Dermis lymphatic vessel endothelial cell (primary cell): Measurements from ENCODE around the gene AATF. TPM values are rescaled to one million over a fixed set of nuclear protein-coding genes. Genes with fewer than 3 reads are reported as not detected.

ENCODE experiments used
- total RNA-seq: library from RNA; depleted of rRNA; stranded (reverse); fragments of >200 nt; gene quantifications from 2 replicates; pipeline ENCODE4 v1.2.1, GENCODE V29; 2014

AATF gene, protein sequence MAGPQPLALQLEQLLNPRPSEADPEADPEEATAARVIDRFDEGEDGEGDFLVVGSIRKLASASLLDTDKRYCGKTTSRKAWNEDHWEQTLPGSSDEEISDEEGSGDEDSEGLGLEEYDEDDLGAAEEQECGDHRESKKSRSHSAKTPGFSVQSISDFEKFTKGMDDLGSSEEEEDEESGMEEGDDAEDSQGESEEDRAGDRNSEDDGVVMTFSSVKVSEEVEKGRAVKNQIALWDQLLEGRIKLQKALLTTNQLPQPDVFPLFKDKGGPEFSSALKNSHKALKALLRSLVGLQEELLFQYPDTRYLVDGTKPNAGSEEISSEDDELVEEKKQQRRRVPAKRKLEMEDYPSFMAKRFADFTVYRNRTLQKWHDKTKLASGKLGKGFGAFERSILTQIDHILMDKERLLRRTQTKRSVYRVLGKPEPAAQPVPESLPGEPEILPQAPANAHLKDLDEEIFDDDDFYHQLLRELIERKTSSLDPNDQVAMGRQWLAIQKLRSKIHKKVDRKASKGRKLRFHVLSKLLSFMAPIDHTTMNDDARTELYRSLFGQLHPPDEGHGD
- 19.3 and 24.4 TPM in 2 replicates for total RNA-seq

DNA sequence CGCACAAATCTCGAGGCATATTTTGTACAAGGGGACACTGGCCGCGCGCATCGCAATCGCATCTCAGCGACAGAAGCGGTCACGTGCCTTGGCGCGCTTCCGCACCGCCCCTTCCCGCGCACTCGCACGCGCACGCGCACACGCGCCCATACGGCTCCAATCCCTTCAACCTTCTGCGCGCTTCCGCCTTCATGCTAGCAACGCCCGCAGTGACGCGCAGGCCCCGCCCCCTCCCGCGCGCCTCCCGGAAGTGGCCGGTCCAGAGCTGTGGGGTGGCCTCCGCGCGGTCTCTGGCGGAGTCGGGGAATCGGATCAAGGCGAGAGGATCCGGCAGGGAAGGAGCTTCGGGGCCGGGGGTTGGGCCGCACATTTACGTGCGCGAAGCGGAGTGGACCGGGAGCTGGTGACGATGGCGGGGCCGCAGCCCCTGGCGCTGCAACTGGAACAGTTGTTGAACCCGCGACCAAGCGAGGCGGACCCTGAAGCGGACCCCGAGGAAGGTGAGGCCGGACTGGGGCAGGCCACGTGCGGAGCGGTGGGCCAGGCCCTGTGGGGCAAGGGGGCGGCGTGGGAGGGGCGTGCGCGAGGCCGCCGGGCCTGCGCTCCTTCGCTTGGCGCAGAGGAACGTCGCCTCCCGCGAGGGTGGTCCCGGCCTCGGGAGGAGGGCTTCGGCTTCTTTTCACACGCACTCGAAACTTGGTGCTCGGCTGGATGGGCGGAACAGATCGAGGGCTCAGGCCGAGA is at the start of gene AATF:
AATF (plus strand) TSS at position 238 of the 744 bp plus-strand sequence; CDS start at position 410, 172 bp downstream.

GRCh38 chr17:36937001-36937958 is 11.5 kb upstream of the AATF start, which contains the start of gene LHX1:
Gene LHX1 (plus strand): TSS chr17:36937475. CDS start chr17:36938198, 723 bp downstream.

Other genes starting within 250 kb of the AATF start
- not detected in 2 replicates for gene LHX1, start 11.5 kb upstream of the AATF start, total RNA-seq